GM18508 (cell line): Measurements from ENCODE around the gene EXOSC3.

ENCODE experiments used
- ATAC-seq: cut with Tn5 transposase; IDR thresholded peaks from one replicate; pipeline ENCODE4 v1.9.1; 2021; ENCODE audit warnings: moderate number of reproducible peaks; ENCODE audit not compliant: insufficient read depth, unreplicated experiment

EXOSC3 gene

GRCh38 chr9:37740128-37740527 lies 44.7 kb downstream of the EXOSC3 start:
- ATAC-seq: no peak

- ATAC-seq: no peak
Observed at GRCh38 chr9:37739222-37739621, 45.6 kb downstream of the EXOSC3 start.

GRCh38 chr9:37732952-37733351 lies 51.9 kb downstream of the EXOSC3 start:
- ATAC-seq: no peak

- ATAC-seq: no peak
Observed at GRCh38 chr9:37732086-37732741, 52.6 kb downstream of the EXOSC3 start.

GRCh38 chr9:37730839-37731238 lies 54.0 kb downstream of the EXOSC3 start:
- ATAC-seq: no peak

- ATAC-seq: no peak
Observed at GRCh38 chr9:37730256-37730655, 54.6 kb downstream of the EXOSC3 start.
